Hepatocyte (in vitro differentiated cells): ENCODE results near the gene TMEM225B.

Experiments used
- CTCF ChIP-seq: fragments of 200-600 bp; sonication (generic); IDR thresholded peaks from 2 replicates; pipeline ENCODE4 v1.5.1; 2016; ENCODE audit warnings: antibody characterized with exemption, mild to moderate bottlenecking; ENCODE audit not compliant: poor library complexity
- EZH2 ChIP-seq: fragments of 200-600 bp; sonication (generic); IDR thresholded peaks from 2 replicates; pipeline ENCODE4 v1.6.1; 2016; ENCODE audit warnings: antibody characterized with exemption, mild to moderate bottlenecking, borderline replicate concordance

- TF ChIP-seq CTCF, result no peak
- no peak for TF ChIP-seq EZH2
Observed at GRCh38 chr7:99638731-99639130, 40.7 kb downstream of the TMEM225B start.
